SKM-1 (cell line): ENCODE results near the gene COL8A2.
A peak's percentile ranks its signal among the peaks of the same experiment; 100 is the strongest.

Experiments
- DNase-seq: peaks from one replicate; lab custom pipeline; 2025; ENCODE audit not compliant: unreplicated experiment; lab: John Stamatoyannopoulos, UW

Gene COL8A2

GRCh38 chr1:36157973-36158826 lies 33.2 kb upstream of the COL8A2 start:
- no peak for DNase-seq

DNA sequence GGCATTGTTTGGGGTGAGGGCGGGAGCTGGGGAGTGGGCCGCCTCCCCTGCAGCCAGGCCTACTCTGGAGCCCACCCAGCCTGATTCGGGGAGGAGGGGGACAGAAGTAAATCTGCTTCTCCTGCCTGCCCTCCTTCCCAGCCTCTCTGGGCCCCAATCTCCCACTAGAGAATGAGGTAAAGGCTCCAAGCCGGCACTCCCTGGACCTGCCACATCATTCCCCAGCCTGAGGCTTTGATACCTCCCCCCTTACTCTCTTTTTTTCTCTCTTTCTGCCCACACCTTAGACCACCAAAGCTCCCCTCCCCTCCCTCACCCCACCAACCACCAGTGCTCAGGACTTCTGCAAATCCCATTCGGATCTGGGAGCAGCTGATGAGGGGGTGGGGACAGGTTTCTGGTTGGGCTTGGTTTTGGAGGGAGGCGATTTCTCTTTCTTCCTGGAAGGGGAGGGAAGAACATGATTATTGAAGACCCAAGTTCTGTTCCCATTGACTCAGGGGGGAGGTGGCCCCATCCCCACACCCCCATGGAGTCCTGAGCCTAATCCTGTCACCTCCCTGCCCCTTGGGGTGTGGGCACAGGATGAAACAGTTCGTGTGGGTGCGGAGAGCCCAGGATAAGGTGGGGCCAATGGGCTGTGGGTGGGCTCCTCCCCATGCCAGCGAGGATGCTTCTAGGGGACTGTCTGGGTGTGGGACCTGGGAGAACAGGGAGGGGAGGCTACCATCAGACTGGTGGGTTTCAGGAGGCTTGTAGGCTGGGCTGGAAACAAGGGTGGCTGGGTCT lies 32.3 kb upstream of the COL8A2 start:
- no peak for DNase-seq

GRCh38 chr1:36156329-36157114 lies 31.5 kb upstream of the COL8A2 start:
- DNase-seq: peak; percentile 41

GRCh38 chr1:36155408-36156328 lies 30.6 kb upstream of the COL8A2 start, which contains the start of gene MAP7D1:
MAP7D1 (plus strand) TSS chr1:36156160; CDS start chr1:36156418, 258 bp downstream.
- peak; percentile 22 for DNase-seq

- DNase-seq: no peak
Measured at GRCh38 chr1:36154765-36155407, 29.9 kb upstream of the COL8A2 start.

GRCh38 chr1:36154335-36154734 lies 29.3 kb upstream of the COL8A2 start:
- no peak for DNase-seq

DNA sequence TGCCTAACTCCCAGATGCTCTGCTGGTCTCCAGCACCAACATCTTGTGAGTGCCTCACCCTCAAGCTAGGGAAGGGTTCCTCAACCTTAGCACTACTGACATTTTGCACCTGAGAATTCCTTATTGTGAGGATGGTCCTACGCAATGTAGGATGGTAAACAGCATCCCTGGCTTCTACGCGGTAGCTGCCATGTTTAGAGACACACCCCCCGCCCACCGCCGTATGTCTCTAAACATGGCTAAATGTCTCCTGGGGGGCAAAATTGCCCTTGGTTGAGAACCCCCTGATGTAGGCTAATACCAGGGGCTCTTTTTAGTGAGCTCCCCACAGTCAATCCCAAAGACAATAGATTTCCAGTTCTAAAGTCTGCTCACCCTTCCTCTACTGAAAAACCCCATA lies 28.5 kb upstream of the COL8A2 start:
- no peak for DNase-seq

- DNase-seq: no peak
Measured at GRCh38 chr1:36151845-36152203, 26.8 kb upstream of the COL8A2 start.

DNA sequence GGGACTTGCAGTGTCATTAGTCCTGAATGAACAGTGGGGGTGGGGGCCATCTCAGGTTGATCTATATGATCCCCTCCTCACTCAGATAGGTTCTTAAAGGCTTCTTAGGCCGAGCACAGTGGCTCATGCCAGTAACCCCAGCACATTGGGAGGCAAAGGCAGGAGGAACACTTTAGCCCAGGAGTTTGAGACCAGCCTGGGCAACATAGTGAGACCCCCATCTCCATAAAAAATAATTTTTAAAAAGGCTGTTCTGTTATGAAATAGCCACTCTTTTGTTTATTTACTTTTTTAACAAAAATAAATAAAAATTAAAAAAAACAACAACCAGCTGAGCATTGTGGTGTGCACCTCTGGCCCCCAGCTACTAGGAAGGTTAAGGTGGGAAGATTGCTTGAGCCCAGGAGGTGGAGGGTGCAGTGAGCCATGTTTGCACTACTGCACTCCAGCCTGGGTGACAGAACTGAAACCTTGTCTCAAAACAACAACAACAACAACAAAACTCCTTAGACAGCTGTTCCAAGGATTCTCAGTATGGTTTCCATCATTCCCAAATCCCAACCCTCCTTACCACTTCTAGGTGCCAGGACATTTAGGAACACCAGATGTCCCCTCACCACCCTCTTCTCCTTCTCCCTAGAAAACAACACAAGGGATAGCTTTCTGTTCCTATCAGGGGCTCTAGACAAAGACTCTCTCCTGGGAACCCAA lies 26.3 kb upstream of the COL8A2 start:
- no peak for DNase-seq

DNA sequence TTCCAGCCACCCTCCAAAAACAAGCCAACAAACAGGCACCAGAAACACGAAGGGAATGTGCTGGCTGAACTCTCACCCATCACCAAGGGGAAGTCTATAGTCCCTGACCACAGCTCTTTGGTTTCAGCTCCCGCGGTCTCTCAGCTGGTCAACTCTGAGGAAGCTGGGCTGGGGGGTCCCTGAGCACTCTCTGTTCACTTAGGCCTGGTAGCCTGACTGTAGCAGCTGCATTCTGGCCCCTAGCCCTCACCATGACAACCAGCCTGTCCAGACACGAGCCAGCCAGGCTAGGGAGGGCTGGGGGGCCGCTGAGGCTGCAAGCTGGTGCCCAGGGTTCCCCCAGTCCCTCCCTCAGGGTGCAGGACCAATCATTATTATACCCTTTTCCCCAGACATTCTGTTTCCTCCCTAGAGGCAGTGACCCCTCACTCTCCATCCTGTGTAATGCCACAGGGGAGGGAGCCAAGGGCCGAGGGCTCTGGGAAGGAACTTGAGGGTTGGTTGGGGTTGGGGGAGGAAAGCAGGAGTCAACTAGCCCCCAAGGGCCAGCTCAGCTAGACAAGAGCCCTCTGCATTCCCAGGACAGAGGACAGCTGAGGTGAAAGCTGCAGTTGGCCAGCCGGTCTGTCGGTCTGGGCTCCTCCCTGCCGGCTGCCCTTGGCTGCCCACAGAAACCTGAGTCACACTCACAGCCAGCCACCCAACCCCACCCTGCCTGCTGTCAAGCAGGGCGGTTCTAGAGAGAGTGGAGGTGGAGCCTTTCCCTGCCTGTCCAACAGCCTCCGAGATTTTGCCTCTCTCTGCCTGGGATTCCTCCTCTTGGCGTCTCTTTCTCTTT lies 25.5 kb upstream of the COL8A2 start:
- peak; percentile 83 for DNase-seq

- DNase-seq: no peak
Measured at GRCh38 chr1:36149973-36150295, 24.9 kb upstream of the COL8A2 start.

- DNase-seq: peak; percentile 99
Measured at GRCh38 chr1:36149237-36149972, 24.4 kb upstream of the COL8A2 start, which contains the start of gene TRAPPC3. TRAPPC3 (minus strand) TSS chr1:36149486; CDS start chr1:36149378, 108 bp downstream.

- DNase-seq: no peak
Measured at GRCh38 chr1:36148821-36149236, 23.8 kb upstream of the COL8A2 start.

DNA sequence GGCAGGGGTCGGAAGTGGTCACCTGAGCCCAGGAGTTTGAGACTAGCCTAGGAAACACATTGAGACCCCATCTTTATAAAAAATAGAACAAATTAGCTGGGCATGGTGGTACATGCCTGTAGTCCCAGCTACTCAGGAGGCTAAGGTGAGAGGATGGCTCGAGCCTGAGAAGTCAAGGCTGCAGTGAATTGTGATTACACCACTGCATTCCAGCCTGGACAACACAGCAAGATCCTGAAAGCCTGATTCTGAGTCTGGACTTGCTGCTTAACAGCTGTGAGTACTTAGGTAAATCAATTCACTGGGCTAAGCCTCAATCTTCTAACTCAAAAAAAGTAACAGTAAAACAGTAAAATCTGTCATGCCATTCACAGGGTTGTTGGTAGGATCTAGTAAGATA lies 19.4 kb upstream of the COL8A2 start:
- no peak for DNase-seq

GRCh38 chr1:36143424-36143823 lies 18.4 kb upstream of the COL8A2 start:
- no peak for DNase-seq

GRCh38 chr1:36142121-36142520 lies 17.1 kb upstream of the COL8A2 start:
- DNase-seq: no peak

DNA sequence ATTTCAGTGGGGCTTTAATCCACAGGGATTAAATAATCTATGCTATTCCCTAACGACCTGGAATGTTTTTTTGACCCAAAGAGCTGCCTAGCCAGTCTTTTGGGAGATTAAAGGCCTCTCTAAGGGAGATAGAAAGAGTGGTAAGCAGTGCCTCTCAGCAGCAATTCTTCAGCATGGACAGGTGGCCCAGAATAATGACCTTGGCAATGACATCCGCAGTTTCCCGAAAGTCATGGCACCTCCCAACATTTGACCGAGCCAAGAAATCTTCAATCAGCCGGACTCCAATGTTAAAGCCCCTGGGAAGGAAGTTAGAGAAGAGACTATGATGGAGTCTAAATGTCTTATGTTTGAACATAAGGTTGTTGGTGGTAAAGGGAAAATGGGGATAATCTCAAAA lies 14.5 kb upstream of the COL8A2 start:
- DNase-seq: no peak

DNA sequence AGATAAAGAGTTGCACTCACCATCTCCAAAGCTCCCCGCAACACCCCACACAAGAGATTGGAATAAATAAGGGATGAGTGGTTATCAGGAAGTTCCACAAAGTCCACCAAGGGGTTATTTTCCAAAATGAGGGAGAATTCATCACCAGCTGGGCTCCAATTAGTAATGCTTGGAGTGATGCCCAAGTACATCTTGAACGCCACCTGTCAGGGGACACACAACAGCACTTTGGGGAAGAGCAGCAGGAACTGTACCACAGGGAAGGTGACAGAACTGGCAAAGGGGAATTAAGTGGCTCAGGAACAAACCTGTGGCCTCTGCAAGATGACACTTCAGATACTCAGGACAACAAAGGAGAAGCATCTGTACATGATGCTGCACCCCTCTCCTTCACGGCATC lies 12.8 kb upstream of the COL8A2 start:
- DNase-seq: no peak
